Chondrocyte (in vitro differentiated cells): ENCODE data around the gene COX6A2. TPM values are rescaled to one million over a fixed set of nuclear protein-coding genes. Genes with fewer than 3 reads are reported as not detected.

Source experiments
- DNase-seq: peaks from one replicate; pipeline ENCODE4 v3.0.0; 2021; ENCODE audit warnings: mixed read lengths, low spot score
- H3K27ac Mint-ChIP-seq: one replicate; pipeline ENCODE4 v1.8.0; 2021; ENCODE audit warnings: mild to moderate bottlenecking, moderate library complexity, mixed read lengths; ENCODE audit not compliant: unreplicated experiment
- H3K27me3 Mint-ChIP-seq: 2 replicates; pipeline ENCODE4 v1.8.0; 2021; ENCODE audit warnings: low read depth, mixed read lengths
- H3K36me3 Mint-ChIP-seq: 2 replicates; pipeline ENCODE4 v1.8.0; 2021; ENCODE audit warnings: low read depth, mixed read lengths
- H3K4me1 Mint-ChIP-seq: 2 replicates; pipeline ENCODE4 v1.8.0; 2021; ENCODE audit warnings: low read depth, mild to moderate bottlenecking, mixed read lengths
- H3K4me3 Mint-ChIP-seq: one replicate; pipeline ENCODE4 v1.8.0; 2021; ENCODE audit warnings: mild to moderate bottlenecking, moderate library complexity, mixed read lengths; ENCODE audit not compliant: unreplicated experiment
- H3K9me3 Mint-ChIP-seq: 2 replicates; pipeline ENCODE4 v1.8.0; 2021; ENCODE audit warnings: low read depth, mixed read lengths
- CTCF ChIP-seq: fragments of 200-600 bp; sonication (generic); IDR thresholded peaks from 2 replicates; pipeline ENCODE4 v1.5.0; 2021; ENCODE audit warnings: antibody characterized with exemption, mild to moderate bottlenecking, moderate library complexity
- total RNA-seq: library from RNA; stranded (reverse); gene quantifications from 3 replicates; pipeline ENCODE4 v1.2.1, GENCODE V29; 2021

The COX6A2 gene
- total RNA-seq, 1 donor from 2014 or later = not detected

- H3K4me1 Mint-ChIP-seq = peaks cover 52% of the 10 kb centered on the region
- H3K9me3 Mint-ChIP-seq = no peaks in the 10 kb centered on the region
- DNase-seq = no peak
- H3K4me3 Mint-ChIP-seq = peak within 1 kb of the TSS; percentile 89
- H3K27ac Mint-ChIP-seq = peak within 1 kb of the TSS; percentile 94
- H3K27me3 Mint-ChIP-seq = no peaks in the 10 kb centered on the region
- H3K36me3 Mint-ChIP-seq = peaks cover 27% of the 10 kb centered on the region
- TF ChIP-seq CTCF = no peak
These were observed 43.9 kb upstream of the COX6A2 start, which contains the start of gene TGFB1I1 for GRCh38 chr16:31471875-31472708. Gene TGFB1I1, plus strand, starts transcription at chr16:31472152. Its CDS starts 37 bp downstream, at chr16:31472189.

DNA sequence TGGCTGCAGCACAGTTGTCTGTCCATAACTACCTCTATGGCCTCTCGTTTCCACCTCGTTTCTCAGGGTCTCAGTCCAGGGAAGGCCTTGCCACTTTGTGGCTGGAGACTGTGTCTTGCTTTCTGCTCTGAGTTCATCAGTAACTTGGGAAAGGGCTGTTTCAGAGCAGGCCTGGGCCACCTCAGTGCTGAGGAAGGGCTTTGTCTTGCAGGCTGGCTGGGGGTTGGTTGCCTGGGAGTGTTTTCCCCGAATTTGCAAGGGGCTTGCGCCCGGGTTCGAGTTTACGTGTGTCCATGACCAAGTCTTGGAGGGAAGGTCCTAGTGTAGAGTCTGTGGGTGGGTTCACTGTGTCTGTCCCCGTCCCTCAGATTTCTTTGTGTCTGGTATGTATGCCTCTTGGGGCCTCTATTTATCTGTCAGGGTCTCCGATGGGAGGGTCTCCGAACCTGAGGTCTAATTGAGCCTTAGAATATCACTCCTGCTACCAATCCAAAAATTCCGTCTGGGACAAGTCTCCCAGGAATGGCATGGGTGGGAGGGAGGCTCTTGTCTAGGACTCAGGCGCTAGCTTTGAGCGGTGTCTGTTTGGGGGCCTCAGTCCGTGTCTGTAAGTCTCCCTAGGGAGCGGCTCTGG, 43.2 kb upstream of the COX6A2 start:
- Mint-ChIP-seq H3K4me3 (peak overlapping the region; percentile 80), H3K27me3 (no peaks in the 10 kb centered on the region)
- no peak for DNase-seq

GRCh38 chr16:31470615-31471014, 42.5 kb upstream of the COX6A2 start:
- peaks cover 27% of the 10 kb centered on the region for H3K36me3 Mint-ChIP-seq
- TF ChIP-seq CTCF = no peak
- H3K27ac Mint-ChIP-seq = peak overlapping the region; percentile 36
- H3K4me3 Mint-ChIP-seq = peak overlapping the region; percentile 80
- DNase-seq = no peak
- peaks cover 49% of the 10 kb centered on the region for H3K4me1 Mint-ChIP-seq
- no peaks in the 10 kb centered on the region for H3K9me3 Mint-ChIP-seq
- H3K27me3 Mint-ChIP-seq = no peaks in the 10 kb centered on the region

More for the DNA sequence above, 43.2 kb upstream of the COX6A2 start:
- Mint-ChIP-seq H3K36me3 (peaks cover 28% of the 10 kb centered on the region), H3K4me1 (peaks cover 54% of the 10 kb centered on the region), H3K27ac (peak overlapping the region; percentile 93), H3K9me3 (no peaks in the 10 kb centered on the region)
- TF ChIP-seq CTCF = no peak

DNA sequence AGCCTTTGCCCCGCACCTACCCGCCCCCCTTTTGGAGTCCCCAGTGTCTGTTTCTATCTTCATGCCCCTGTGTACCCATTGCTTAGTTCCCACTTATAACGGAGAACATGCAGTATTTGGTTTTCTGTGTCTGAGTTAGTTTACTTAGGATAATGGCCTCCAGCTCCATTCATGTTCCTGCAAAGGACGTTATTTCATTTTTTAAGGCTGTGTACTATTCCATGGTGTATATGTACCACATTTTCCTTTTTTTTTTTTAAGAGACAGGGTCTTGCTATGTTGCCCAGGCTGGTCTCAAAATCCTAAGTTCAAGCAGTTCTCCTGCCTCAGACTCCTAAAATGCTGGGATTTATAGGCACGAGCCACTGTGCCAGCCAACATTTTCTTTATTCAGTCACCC, 39.7 kb upstream of the COX6A2 start:
- peaks cover 20% of the 10 kb centered on the region for H3K36me3 Mint-ChIP-seq
- H3K4me1 Mint-ChIP-seq = peaks cover 25% of the 10 kb centered on the region
- TF ChIP-seq CTCF = no peak
- H3K9me3 Mint-ChIP-seq = no peaks in the 10 kb centered on the region
- no peak overlapping the region for H3K4me3 Mint-ChIP-seq
- DNase-seq = no peak
- no peak overlapping the region for H3K27ac Mint-ChIP-seq
- no peaks in the 10 kb centered on the region for H3K27me3 Mint-ChIP-seq

DNA sequence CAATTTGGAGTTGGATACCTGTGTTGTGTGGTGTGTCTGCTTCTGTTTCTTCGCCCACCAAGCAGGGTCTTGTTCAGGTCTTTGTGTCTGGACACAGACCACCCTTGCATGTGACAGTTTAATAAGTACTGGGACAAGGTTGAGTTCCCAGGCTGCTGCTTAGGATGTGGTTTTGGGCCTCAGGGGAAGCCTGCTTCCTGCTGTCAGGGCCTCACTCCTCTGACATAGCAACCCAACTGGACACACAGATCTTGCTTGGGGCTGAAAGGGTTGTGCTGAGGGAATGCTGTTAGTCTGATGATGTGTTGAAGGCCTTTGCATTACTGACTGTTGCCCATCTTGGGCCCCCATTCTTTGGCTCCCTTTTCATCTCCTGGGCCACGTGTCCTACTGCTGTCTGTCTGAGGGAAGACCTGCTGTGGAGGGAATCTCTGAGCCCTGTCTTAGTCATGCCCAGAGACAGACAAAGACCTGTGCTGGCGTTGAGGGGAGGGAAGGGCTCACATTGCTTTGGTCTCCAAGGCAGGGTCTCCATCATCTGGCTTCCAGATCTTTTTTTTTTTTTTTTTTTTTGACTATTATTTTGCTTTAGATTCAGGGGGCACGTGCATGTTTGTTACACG, 39.1 kb upstream of the COX6A2 start:
- no peak for DNase-seq
- no peaks in the 10 kb centered on the region for H3K9me3 Mint-ChIP-seq
- H3K4me1 Mint-ChIP-seq = peaks cover 20% of the 10 kb centered on the region
- no peak for TF ChIP-seq CTCF
- no peak overlapping the region for H3K4me3 Mint-ChIP-seq
- H3K27me3 Mint-ChIP-seq = no peaks in the 10 kb centered on the region
- peaks cover 20% of the 10 kb centered on the region for H3K36me3 Mint-ChIP-seq
- peak overlapping the region; percentile 78 for H3K27ac Mint-ChIP-seq
